Activated B cell treated with CpG ODN at 0.5 μM for 24 hours (primary cell): ENCODE results near the gene NOTCH3. TPM values are rescaled to one million over a fixed set of nuclear protein-coding genes. Genes with fewer than 3 reads are reported as not detected.

Source experiments
- ATAC-seq: fragments of 200-7000 bp; cut with Tn5 transposase; one replicate; pipeline ENCODE4 v1.10.0; 2021; ENCODE audit warnings: low read depth, mild to moderate bottlenecking, moderate library complexity
- CTCF ChIA-PET: fragments of 350-600 bp; sonication (Branson Sonifier 250); formaldehyde crosslinking; loops from one replicate; lab custom pipeline; 2021; ENCODE audit warnings: antibody characterized with exemption; lab: Charles Lee
- POLR2A ChIA-PET: fragments of 350-600 bp; sonication (Branson Sonifier 250); formaldehyde crosslinking; loops from one replicate; lab custom pipeline; 2021; ENCODE audit warnings: antibody characterized with exemption; lab: Charles Lee
- DNase-seq: peaks from one replicate; pipeline ENCODE4 v3.0.0; 2022
- H3K27ac Mint-ChIP-seq: one replicate; pipeline ENCODE4 v1.8.0; 2020; ENCODE audit warnings: mixed read lengths
- H3K27me3 Mint-ChIP-seq: one replicate; pipeline ENCODE4 v1.8.0; 2021; ENCODE audit warnings: mixed read lengths
- H3K36me3 Mint-ChIP-seq: one replicate; pipeline ENCODE4 v1.8.0; 2021; ENCODE audit warnings: low read depth, mixed read lengths
- H3K4me1 Mint-ChIP-seq: one replicate; pipeline ENCODE4 v1.8.0; 2021; ENCODE audit warnings: mixed read lengths
- H3K4me3 Mint-ChIP-seq: one replicate; pipeline ENCODE4 v1.8.0; 2020; ENCODE audit warnings: mild to moderate bottlenecking, mixed read lengths
- H3K9me3 Mint-ChIP-seq: one replicate; pipeline ENCODE4 v1.8.0; 2020; ENCODE audit warnings: mixed read lengths
- CTCF ChIP-seq: fragments of 200-600 bp; IDR thresholded peaks from one replicate; pipeline ENCODE4 v1.8.0; 2022; ENCODE audit warnings: antibody characterized with exemption, mild to moderate bottlenecking
- intact Hi-C: fragments of 100-400 bp; cut with micrococcal nuclease; formaldehyde crosslinking; loops from one replicate; pipeline ENCODE4 v1.15.1; 2024
- total RNA-seq: library from RNA; stranded (reverse); gene quantifications from 2 replicates; pipeline ENCODE4 v1.2.3, GENCODE V29; 2022

NOTCH3 gene
- total RNA-seq, 1 donor from 2014 or later, result not detected

GRCh38 chr19:15118248-15118647 lies 82.5 kb downstream of the NOTCH3 start:
- Mint-ChIP-seq H3K4me3 (no peak overlapping the region), H3K36me3 (peaks cover 67% of the 10 kb centered on the region), H3K27me3 (no peaks in the 10 kb centered on the region), H3K4me1 (no peaks in the 10 kb centered on the region), H3K9me3 (no peaks in the 10 kb centered on the region), H3K27ac (no peak overlapping the region)
- no peak for ATAC-seq
- ChIA-PET POLR2A (no interaction called here), CTCF (no interaction called here)
- intact Hi-C loops, result no loop called here
- no peak for DNase-seq
- no peak for TF ChIP-seq CTCF

- Mint-ChIP-seq H3K27ac (no peak overlapping the region), H3K4me1 (no peaks in the 10 kb centered on the region), H3K9me3 (no peaks in the 10 kb centered on the region), H3K27me3 (no peaks in the 10 kb centered on the region), H3K4me3 (no peak overlapping the region), H3K36me3 (peaks cover 62% of the 10 kb centered on the region)
- TF ChIP-seq CTCF, result no peak
- ATAC-seq, result no peak
- no peak for DNase-seq
- CTCF ChIA-PET, result no interaction called here
- intact Hi-C loops, result no loop called here
- POLR2A ChIA-PET, result no interaction called here
Measured at GRCh38 chr19:15116856-15117255, 83.9 kb downstream of the NOTCH3 start.

GRCh38 chr19:15115762-15116615 lies 84.8 kb downstream of the NOTCH3 start:
- Mint-ChIP-seq H3K27ac (no peak overlapping the region), H3K9me3 (no peaks in the 10 kb centered on the region), H3K4me1 (no peaks in the 10 kb centered on the region), H3K4me3 (no peak overlapping the region), H3K36me3 (peaks cover 57% of the 10 kb centered on the region), H3K27me3 (no peaks in the 10 kb centered on the region)
- TF ChIP-seq CTCF, result no peak
- POLR2A ChIA-PET, result no interaction called here
- ATAC-seq (no peak), DNase-seq (no peak)
- intact Hi-C loops, result no loop called here
- CTCF ChIA-PET, result no interaction called here

GRCh38 chr19:15115080-15115479 lies 85.7 kb downstream of the NOTCH3 start:
- no peak for ATAC-seq
- Mint-ChIP-seq H3K27me3 (no peaks in the 10 kb centered on the region), H3K4me1 (no peaks in the 10 kb centered on the region), H3K9me3 (no peaks in the 10 kb centered on the region), H3K27ac (no peak overlapping the region), H3K4me3 (no peak overlapping the region), H3K36me3 (peaks cover 50% of the 10 kb centered on the region)
- CTCF ChIA-PET, result no interaction called here
- intact Hi-C loops, result no loop called here
- no peak for DNase-seq
- no peak for TF ChIP-seq CTCF
- POLR2A ChIA-PET, result no interaction called here

- POLR2A ChIA-PET, result no interaction called here
- no peaks in the 10 kb centered on the region for H3K9me3 Mint-ChIP-seq
- no peak for DNase-seq
- no peak overlapping the region for H3K4me3 Mint-ChIP-seq
- CTCF ChIA-PET, result no interaction called here
- intact Hi-C loops, result no loop called here
- no peak for TF ChIP-seq CTCF
- H3K27me3 Mint-ChIP-seq, result no peaks in the 10 kb centered on the region
- no peak overlapping the region for H3K27ac Mint-ChIP-seq
- H3K4me1 Mint-ChIP-seq, result no peaks in the 10 kb centered on the region
- H3K36me3 Mint-ChIP-seq, result peaks cover 42% of the 10 kb centered on the region
- no peak for ATAC-seq
Measured at GRCh38 chr19:15114153-15114540, 86.6 kb downstream of the NOTCH3 start.
